Upper lobe of left lung (tissue), 4 donors: ENCODE measurements around the gene PEX13.

ENCODE experiments used
- CTCF ChIP-seq, 6 experiments: fragments of 450-650 bp in 4 of 6; fragments of 200-600 bp in 2 of 6; sonication (generic) in 2 of 6; IDR thresholded peaks; one replicate each; pipeline ENCODE4 v1.5.1; 2016 to 2019; ENCODE audit warnings: antibody characterized with exemption in 6 of 6
- POLR2AphosphoS5 ChIP-seq, 2 donors: sonication (generic); formaldehyde crosslinking; IDR thresholded peaks; one replicate each; pipeline ENCODE4 v1.5.1; 2017; ENCODE audit warnings: antibody characterized with exemption in 2 of 2

- TF ChIP-seq POLR2AphosphoS5 (IDR thresholded peaks at IDR 0.05) = no peak
- TF ChIP-seq CTCF (IDR thresholded peaks at IDR 0.05) = no peak
Measured at GRCh38 chr2:61006486-61007105, 10.9 kb upstream of the PEX13 start.
